ENCODE measurements around the gene ZFPL1.

ZFPL1 gene

GRCh38 chr11:65100674-65101350 lies 16.8 kb downstream of the ZFPL1 start:
- Histone ChIP-seq H3K4me3 (ENCODE audit: low read depth, low read length) (no peak overlapping the region), H3K36me3 (ENCODE audit: control insufficient read depth in 1 of 2, insufficient read depth in 2 of 2, low read length in 2 of 2) (peaks cover 0 to 5% of the 10 kb centered on the region in 2 experiments), H3K14ac (ENCODE audit: low read length) (no peak overlapping the region), H2BK12ac (ENCODE audit: low read length) (no peak overlapping the region), H3K23ac (ENCODE audit: low read length) (no peak overlapping the region), H3K27me3 (ENCODE audit: insufficient read depth, low read length) (no peaks in the 10 kb centered on the region), H4K8ac (ENCODE audit: low read depth, low read length) (no peak overlapping the region), H3K27ac (ENCODE audit: low read depth, low read length) (no peak overlapping the region), H3K4me1 (ENCODE audit: control insufficient read depth in 1 of 2, insufficient read depth in 2 of 2, low read length in 2 of 2) (peaks cover 0 to 4% of the 10 kb centered on the region in 2 experiments), H3K79me2 (ENCODE audit: control insufficient read depth, insufficient read depth, low read length, poor library complexity) (no peaks in the 10 kb centered on the region), H3K9me3 (ENCODE audit: insufficient read depth, low read depth, low read length) (no peaks in the 10 kb centered on the region), H3K79me1 (ENCODE audit: low read length) (peaks cover 4% of the 10 kb centered on the region), H3K18ac (ENCODE audit: low read length) (no peak overlapping the region), H3K4ac (ENCODE audit: low read depth, low read length) (no peak overlapping the region), H3K4me2 (ENCODE audit: low read length) (no peak overlapping the region), H4K12ac (ENCODE audit: low read depth, low read length) (no peak overlapping the region), H3K9ac (ENCODE audit: low read length) (no peak overlapping the region), H4K91ac (ENCODE audit: low read depth, low read length) (no peak overlapping the region), H2BK5ac (ENCODE audit: low read depth, low read length, poor library complexity) (no peak overlapping the region), H2AFZ (ENCODE audit: insufficient read depth, low read length, poor library complexity) (no peak overlapping the region), H2BK120ac (ENCODE audit: insufficient read depth, low read length, poor library complexity) (no peak overlapping the region), H2AK5ac (ENCODE audit: low read length) (no peak overlapping the region)
- WGBS (ENCODE audit: extremely low coverage, insufficient coverage, insufficient read length), result no CpG with 5 or more reads among the region's 6 CpGs
- no peak for DNase-seq

- Histone ChIP-seq H4K91ac (ENCODE audit: low read depth, low read length) (no peak overlapping the region), H3K4me2 (ENCODE audit: low read length) (no peak overlapping the region), H2BK12ac (ENCODE audit: low read length) (no peak overlapping the region), H3K36me3 (ENCODE audit: control insufficient read depth in 1 of 2, insufficient read depth in 2 of 2, low read length in 2 of 2) (peaks cover 6% of the 10 kb centered on the region in 2 experiments), H3K27ac (ENCODE audit: low read depth, low read length) (no peak overlapping the region), H3K9me3 (ENCODE audit: insufficient read depth, low read depth, low read length) (no peaks in the 10 kb centered on the region), H3K27me3 (ENCODE audit: insufficient read depth, low read length) (no peaks in the 10 kb centered on the region), H4K8ac (ENCODE audit: low read depth, low read length) (no peak overlapping the region), H2BK5ac (ENCODE audit: low read depth, low read length, poor library complexity) (no peak overlapping the region), H3K23ac (ENCODE audit: low read length) (no peak overlapping the region), H3K79me1 (ENCODE audit: low read length) (no peaks in the 10 kb centered on the region), H3K14ac (ENCODE audit: low read length) (no peak overlapping the region), H3K4ac (ENCODE audit: low read depth, low read length) (no peak overlapping the region), H2AFZ (ENCODE audit: insufficient read depth, low read length, poor library complexity) (no peak overlapping the region), H3K9ac (ENCODE audit: low read length) (peak overlapping the region; percentile 12), H3K79me2 (ENCODE audit: control insufficient read depth, insufficient read depth, low read length, poor library complexity) (no peaks in the 10 kb centered on the region), H3K18ac (ENCODE audit: low read length) (no peak overlapping the region), H4K12ac (ENCODE audit: low read depth, low read length) (no peak overlapping the region), H3K4me3 (ENCODE audit: low read depth, low read length) (no peak overlapping the region), H3K4me1 (ENCODE audit: control insufficient read depth in 1 of 2, insufficient read depth in 2 of 2, low read length in 2 of 2) (no peaks in the 10 kb centered on the region), H2BK120ac (ENCODE audit: insufficient read depth, low read length, poor library complexity) (no peak overlapping the region), H2AK5ac (ENCODE audit: low read length) (no peak overlapping the region)
- no CpG with 5 or more reads among the region's 8 CpGs for WGBS (ENCODE audit: extremely low coverage, insufficient coverage, insufficient read length)
- DNase-seq, result no peak
Measured at GRCh38 chr11:65102142-65103095, 18.4 kb downstream of the ZFPL1 start.

GRCh38 chr11:65103476-65103875 lies 19.5 kb downstream of the ZFPL1 start:
- H3K23ac ChIP-seq (ENCODE audit: low read length), result no peak overlapping the region

GRCh38 chr11:65104628-65105027 lies 20.6 kb downstream of the ZFPL1 start:
- Histone ChIP-seq H3K14ac (ENCODE audit: low read length) (no peak overlapping the region), H3K4ac (ENCODE audit: low read depth, low read length) (no peak overlapping the region), H2BK12ac (ENCODE audit: low read length) (no peak overlapping the region), H3K27ac (ENCODE audit: low read depth, low read length) (no peak overlapping the region), H2BK5ac (ENCODE audit: low read depth, low read length, poor library complexity) (no peak overlapping the region), H3K9me3 (ENCODE audit: insufficient read depth, low read depth, low read length) (no peaks in the 10 kb centered on the region), H3K27me3 (ENCODE audit: insufficient read depth, low read length) (no peaks in the 10 kb centered on the region), H4K91ac (ENCODE audit: low read depth, low read length) (no peak overlapping the region), H3K4me2 (ENCODE audit: low read length) (no peak overlapping the region), H4K12ac (ENCODE audit: low read depth, low read length) (no peak overlapping the region), H2AFZ (ENCODE audit: insufficient read depth, low read length, poor library complexity) (no peak overlapping the region), H2BK120ac (ENCODE audit: insufficient read depth, low read length, poor library complexity) (no peak overlapping the region), H3K23ac (ENCODE audit: low read length) (no peak overlapping the region), H3K9ac (ENCODE audit: low read length) (no peak overlapping the region), H3K4me3 (ENCODE audit: low read depth, low read length) (no peak overlapping the region), H4K8ac (ENCODE audit: low read depth, low read length) (no peak overlapping the region), H3K36me3 (ENCODE audit: control insufficient read depth in 1 of 2, insufficient read depth in 2 of 2, low read length in 2 of 2) (peaks cover 27 to 28% of the 10 kb centered on the region in 2 experiments), H3K4me1 (ENCODE audit: control insufficient read depth in 1 of 2, insufficient read depth in 2 of 2, low read length in 2 of 2) (no peaks in the 10 kb centered on the region), H3K79me2 (ENCODE audit: control insufficient read depth, insufficient read depth, low read length, poor library complexity) (no peaks in the 10 kb centered on the region), H3K79me1 (ENCODE audit: low read length) (no peaks in the 10 kb centered on the region), H2AK5ac (ENCODE audit: low read length) (no peak overlapping the region), H3K18ac (ENCODE audit: low read length) (no peak overlapping the region)
- no CpG with 5 or more reads among the region's 4 CpGs for WGBS (ENCODE audit: extremely low coverage, insufficient coverage, insufficient read length)
- DNase-seq, result no peak

More at GRCh38 chr11:65103476-65103875, 19.5 kb downstream of the ZFPL1 start:
- H3K18ac ChIP-seq (ENCODE audit: low read length), result no peak overlapping the region
- H3K9me3 ChIP-seq (ENCODE audit: insufficient read depth, low read depth, low read length), result no peaks in the 10 kb centered on the region
- no peak overlapping the region for H3K14ac ChIP-seq (ENCODE audit: low read length)
- no peak overlapping the region for H3K4ac ChIP-seq (ENCODE audit: low read depth, low read length)
- H3K27me3 ChIP-seq (ENCODE audit: insufficient read depth, low read length), result no peaks in the 10 kb centered on the region
- peak in 1 of 2 donors; percentile 50 for DNase-seq
- H2AK5ac ChIP-seq (ENCODE audit: low read length), result no peak overlapping the region
- no peaks in the 10 kb centered on the region for H3K79me2 ChIP-seq (ENCODE audit: control insufficient read depth, insufficient read depth, low read length, poor library complexity)
- H3K4me2 ChIP-seq (ENCODE audit: low read length), result no peak overlapping the region
- H4K91ac ChIP-seq (ENCODE audit: low read depth, low read length), result no peak overlapping the region
- H4K8ac ChIP-seq (ENCODE audit: low read depth, low read length), result no peak overlapping the region
- no peak overlapping the region for H2BK12ac ChIP-seq (ENCODE audit: low read length)
- no peak overlapping the region for H3K9ac ChIP-seq (ENCODE audit: low read length)
- no peak overlapping the region for H3K27ac ChIP-seq (ENCODE audit: low read depth, low read length)
- H2AFZ ChIP-seq (ENCODE audit: insufficient read depth, low read length, poor library complexity), result no peak overlapping the region
- H3K4me3 ChIP-seq (ENCODE audit: low read depth, low read length), result no peak overlapping the region
- H3K36me3 ChIP-seq (ENCODE audit: control insufficient read depth in 1 of 2, insufficient read depth in 2 of 2, low read length in 2 of 2), result peaks cover 17% of the 10 kb centered on the region in 2 experiments
- H4K12ac ChIP-seq (ENCODE audit: low read depth, low read length), result no peak overlapping the region
- H2BK5ac ChIP-seq (ENCODE audit: low read depth, low read length, poor library complexity), result no peak overlapping the region
- H3K79me1 ChIP-seq (ENCODE audit: low read length), result no peaks in the 10 kb centered on the region
- H2BK120ac ChIP-seq (ENCODE audit: insufficient read depth, low read length, poor library complexity), result no peak overlapping the region
- no peaks in the 10 kb centered on the region for H3K4me1 ChIP-seq (ENCODE audit: control insufficient read depth in 1 of 2, insufficient read depth in 2 of 2, low read length in 2 of 2)

Measured in trophoblast cell (in vitro differentiated cells and primary cell).